GM19025 (cell line): ENCODE data around the gene RNF144A.

Source experiments
- ATAC-seq: cut with Tn5 transposase; IDR thresholded peaks from one replicate; pipeline ENCODE4 v1.9.1; 2021; ENCODE audit warnings: mild to moderate bottlenecking, low read depth, moderate library complexity; ENCODE audit not compliant: unreplicated experiment

RNF144A gene

DNA sequence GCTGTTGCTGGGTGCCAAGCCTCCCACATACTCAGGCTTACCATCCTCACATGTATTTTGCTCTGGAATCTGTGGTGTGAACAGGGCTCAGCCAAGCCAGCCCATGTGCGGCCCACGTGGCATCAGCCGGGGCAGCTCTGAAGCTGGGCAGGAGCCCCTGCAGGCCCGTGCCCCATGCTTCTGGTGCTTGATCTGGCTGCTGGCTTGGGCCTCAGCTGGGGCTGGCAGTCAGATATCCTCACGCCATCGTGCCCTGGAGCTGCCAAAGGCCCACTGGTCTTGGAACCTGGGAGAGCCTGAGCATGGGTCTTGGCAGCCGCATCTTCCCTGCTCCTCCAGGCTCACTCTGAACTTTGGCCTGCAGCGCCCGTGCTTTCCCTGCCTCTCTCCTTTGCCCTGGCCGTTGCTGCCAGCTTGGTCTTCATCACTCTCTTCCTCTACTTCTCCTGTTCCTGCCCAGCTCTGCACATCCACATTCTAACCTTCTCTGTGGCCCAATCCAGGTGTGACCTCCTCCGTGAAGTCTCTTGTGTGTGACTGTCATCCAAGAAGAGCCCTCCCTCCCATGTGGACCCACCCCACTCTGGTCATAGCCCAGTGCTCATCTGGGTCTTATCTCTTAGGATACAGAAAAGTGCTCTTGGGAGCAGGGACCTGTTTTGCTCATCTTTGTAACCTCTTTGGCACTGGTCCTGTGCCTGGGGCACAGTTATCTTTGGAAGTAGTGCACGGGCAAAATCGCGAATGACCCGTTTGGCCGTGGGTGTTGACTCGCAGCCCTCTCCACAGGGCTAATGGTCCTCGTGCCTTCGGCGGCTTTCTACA, 116.1 kb downstream of the RNF144A start:
- no peak for ATAC-seq

DNA sequence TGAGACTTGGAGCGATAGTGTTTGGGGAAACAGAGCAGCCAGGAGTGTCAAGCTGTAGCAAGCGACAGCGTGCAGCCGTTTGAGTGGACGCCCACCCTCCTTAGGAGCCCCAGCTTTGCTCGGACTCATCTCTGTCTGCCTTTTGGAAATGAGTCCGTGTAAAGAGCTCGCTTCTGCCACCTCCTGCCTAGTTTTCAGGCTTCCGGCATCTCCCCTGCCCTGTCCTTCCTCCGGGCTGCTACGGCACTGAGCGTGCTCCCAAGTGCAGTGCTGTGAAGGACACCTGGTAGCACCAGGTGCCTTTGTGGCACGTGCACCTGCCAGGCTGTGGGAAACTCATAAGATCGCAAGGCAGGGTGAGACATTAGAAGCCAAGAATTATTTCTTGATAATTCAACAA, 117.1 kb downstream of the RNF144A start:
- ATAC-seq, result no peak

DNA sequence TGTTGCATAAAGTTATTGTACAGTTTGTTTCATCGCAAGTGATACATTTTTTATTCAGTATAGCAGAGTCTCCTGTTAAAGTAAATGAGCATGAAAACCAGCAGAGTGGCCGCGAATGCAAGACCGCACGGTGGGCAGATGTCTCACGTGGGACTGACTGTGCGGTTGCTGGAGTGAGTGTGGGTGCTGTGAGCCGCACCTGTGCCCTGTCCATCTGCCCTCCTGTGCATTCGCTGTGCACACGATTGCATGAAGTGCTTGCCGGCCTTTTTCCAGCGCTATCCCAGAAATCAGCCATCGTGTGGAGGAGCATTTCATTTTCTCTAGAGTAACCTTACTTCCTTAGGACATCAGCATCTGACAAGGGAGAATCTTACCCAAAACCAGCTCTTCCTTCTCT, 118.7 kb downstream of the RNF144A start:
- ATAC-seq, result no peak

DNA sequence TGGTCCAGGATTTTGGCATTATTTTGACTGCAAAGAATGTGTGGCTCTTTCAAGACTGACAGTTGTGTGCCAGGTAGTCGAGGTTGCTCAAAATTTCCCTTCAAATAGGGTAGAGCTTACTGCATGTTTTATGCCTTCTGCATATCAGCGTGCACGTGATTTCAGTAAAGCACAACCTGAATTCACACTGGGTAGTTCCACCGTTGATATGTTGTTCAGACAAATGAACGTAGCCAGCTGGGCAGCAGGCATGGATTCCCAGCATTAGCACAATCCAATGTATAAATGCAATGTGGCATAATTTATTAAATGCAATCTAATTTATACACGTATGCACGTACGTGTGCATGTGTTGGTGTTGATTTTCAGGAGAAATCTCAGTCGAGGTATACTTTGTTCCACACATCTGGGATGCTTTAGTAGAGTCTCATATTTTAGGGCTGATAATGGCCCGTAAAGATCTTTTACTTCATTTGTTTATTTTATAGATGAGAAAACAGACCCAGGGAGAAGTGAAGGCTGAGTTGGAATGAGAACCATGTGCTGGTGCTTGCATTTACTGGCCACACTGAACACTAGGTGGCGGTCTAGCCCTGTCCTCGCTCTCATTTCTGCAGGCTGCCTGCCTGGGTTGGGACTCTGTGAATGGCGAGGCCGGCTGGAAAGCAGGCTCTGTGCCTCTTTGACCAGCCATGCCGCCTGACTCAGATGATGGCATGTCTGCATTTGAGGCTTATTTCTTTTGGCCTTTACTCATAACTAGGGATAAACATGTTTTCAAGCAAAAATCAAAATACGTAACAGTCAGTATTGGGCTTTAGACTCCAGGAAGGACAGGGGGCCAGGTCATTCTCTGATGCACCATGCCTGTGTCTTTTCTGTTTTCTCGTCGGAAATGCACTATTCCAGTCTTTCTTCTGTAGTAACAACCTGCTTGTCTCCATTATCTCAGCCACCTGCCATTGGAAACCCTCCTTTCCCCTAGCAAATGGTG, 120.4 kb downstream of the RNF144A start:
- peak; percentile 86 for ATAC-seq

DNA sequence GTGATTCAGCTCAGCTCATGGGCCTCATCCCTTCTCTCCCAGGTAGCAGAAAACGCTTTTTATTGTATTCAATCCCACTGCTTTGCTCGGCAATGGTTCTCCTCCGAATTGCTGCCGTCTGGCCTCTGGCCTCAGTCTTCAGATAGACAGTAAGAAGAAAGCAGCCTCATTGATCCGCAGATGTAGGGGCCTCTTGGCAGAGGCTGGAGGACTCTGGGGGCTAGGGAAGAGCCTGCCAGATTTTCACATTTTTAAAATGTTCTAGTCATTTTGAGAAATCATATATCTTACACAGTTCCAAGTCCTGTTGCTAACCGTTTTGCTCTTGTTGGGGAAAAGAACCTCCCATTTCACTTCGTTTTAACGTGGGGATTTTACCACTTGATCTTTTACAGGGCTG, 123.3 kb downstream of the RNF144A start:
- ATAC-seq, result no peak

DNA sequence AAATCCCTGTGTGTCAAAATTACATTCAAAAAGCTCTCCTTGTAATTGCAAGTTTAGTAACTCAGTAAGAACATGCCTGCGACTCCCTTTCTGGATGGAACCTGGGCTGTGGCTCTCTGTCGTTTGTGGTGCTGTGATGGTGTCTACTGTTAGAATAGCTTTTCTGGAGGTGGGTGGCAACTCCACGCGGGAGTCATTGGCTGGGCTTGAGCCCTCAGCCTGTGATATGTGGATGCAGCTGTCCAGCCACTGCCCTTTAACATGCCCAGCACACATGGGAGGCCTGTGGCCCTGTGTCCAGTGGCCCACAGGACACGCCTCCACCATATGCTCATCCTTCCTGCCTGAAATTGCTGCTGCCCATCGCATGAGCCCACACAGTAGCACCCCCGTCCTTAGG, 124.2 kb downstream of the RNF144A start:
- no peak for ATAC-seq

DNA sequence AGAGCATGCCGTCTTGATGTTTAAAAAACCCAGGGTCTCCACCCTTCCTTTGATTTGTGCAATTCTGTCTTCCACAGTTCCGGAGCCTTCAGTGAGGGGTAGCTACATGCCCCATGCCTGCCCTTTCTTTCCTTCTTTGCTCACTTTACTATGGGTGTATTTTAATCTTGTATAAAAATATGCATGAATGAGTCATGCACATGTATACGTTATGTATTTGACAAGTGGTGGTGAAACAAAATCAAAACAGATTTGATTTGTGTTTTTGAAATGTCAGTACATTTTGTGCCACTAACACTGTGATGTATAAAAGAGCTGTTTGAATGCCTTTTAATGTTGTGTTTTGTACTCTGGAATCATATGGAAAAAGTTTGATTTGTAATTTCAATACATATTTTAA, 126.5 kb downstream of the RNF144A start:
- no peak for ATAC-seq

DNA sequence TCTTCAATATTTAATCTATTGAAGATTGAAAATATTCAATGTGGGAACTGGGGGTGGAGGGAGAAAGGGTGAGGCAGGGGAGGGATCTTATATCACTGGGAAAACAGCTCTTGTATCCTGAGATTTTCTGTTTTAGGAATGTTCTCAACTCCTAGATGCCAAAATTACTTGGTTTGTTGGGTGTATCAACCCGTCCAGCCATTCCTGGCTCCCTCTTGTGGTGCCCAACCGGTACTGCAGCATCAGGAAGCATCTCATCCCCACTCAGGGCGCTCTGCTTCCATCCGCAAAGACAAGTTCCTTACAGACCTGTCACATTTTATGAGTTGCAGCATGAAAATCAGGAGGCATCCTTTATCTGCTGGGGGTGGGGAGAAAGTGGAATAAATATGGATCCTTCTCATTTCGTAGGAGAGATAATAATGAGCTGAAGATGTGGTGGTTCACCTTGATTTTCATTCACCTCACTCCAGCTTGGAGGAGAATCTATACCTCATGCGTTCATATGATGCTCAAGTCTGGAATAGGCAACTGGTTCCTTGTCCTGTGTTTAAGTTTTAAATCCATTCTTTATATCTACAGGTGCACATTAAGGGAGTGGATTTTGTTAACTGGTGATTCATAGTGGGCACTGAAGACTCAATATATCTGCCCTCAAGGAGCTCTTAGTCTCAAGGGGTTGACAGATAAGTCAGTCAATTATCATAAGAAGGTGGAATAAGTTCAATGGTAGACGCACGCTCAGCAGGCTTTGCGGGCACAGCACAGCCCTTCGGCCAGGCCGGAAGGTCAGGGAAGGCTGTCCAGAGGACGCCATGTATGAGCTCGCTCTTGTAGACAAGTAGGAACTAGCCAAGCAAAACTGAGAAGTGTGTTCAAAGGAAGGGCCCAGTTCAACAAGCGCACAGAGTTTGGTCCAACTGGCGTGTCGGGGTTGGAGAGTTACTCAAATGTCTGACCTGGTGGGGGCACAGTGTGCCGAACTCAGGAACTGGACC, 127.3 kb downstream of the RNF144A start:
- ATAC-seq, result peak; percentile 69

DNA sequence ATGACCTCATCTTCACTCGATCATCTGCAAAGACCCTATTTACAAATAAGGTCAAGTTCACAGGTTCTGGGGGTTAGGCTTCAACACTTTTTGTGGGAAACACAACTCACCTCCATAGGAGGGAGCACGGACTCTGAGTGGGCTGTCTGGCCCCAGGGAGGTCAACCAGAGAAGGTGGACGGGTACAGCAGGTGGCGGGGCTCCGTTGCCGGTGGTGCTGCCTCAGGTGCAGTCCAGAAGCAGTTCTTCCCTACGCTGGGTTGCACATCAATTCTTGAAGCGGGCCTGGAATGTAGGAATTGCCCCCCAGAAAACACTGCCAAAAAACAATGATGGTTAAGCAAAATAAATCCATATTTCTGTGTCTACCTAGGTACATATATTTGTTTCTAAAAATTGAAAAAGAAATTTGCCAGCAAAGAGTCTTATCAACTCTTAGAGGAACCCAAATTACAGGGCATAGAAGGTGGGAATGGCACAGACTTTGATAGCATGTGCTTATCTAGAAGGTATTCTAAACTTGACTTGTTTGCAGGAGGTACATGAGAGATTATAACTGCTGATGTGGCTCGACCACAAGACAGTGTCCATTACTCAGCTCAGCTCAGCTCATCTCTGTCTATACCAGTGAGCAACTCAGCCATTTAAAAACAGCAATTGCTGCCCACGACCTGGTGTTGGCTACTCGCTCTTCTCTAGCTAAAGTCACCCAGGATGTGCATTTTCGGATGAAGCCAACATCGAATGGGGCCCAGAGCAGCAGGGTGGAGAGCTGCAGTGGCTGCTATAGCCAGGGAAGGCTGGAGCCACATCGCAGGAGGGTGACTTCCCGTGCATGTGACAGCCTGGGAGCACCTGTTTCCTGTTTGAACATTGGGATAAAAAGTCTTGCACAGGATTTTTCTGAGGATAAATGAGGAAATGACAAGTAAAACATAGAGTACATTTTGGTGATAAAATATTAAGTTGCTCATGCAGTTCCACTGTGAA, 128.7 kb downstream of the RNF144A start:
- no peak for ATAC-seq

DNA sequence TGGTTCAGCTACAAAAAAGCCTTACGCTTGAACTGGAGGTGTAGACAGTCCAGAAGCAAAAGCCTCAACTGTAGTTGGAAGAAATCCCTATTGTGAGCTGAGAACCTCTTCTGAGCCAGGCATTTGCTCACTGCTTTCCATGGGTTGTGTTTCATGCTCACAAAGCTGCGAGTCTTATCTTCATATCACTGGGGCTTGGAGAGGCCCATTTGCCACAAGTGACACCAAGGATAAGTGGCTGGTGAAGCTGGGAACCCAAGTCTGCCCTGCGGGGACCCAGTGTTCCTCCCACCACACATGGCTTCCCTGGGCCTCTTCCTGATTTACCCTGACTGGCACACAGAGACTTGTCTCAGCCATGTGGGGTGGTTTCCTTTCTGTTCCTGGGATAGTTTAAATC, 130.4 kb downstream of the RNF144A start:
- no peak for ATAC-seq

DNA sequence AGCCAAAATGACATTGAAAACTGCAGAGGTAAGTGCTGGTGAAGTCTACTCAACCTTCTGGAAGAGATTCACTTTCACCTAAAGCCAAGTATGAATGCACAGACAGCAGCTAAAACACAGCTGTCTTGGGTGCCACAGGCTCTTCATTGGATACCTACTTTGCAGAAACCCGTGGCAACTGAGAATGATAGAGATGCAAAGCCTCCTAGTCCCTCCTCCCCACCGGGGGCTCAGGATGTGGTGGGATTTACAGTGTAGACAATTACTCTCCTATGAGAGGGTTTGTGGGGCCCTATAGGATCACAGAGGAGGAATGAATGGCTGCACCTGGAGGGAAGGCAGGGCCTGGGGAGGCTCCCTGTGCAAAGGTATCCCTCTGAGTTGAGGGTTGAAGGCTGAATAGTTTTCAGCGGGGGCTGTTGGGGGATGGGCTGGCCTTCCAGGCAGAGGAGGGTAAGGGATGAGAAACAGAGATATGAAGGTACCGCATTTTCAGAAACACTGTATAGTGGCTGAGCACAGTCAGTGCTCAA, 131.6 kb downstream of the RNF144A start:
- ATAC-seq, result no peak

DNA sequence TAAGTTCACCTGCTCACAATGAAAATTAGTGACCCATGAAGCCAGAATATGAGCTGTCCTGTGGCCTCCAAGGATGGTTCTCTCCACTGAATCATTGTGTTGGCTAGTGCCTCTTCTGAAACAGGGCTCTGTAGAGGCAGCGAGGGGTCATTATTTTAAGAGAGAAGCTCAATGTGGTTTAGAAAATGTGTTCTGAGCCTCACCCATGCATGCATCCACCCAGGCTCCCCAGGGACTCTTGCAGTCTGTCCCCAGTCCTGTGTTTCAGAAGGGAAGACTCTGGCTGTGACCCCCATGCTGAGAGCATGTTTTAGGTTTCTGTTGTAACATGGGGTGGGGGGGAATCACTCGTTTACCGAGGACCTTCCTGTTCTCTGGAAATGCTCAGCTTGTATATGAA, 135.2 kb downstream of the RNF144A start:
- ATAC-seq, result peak; percentile 50

DNA sequence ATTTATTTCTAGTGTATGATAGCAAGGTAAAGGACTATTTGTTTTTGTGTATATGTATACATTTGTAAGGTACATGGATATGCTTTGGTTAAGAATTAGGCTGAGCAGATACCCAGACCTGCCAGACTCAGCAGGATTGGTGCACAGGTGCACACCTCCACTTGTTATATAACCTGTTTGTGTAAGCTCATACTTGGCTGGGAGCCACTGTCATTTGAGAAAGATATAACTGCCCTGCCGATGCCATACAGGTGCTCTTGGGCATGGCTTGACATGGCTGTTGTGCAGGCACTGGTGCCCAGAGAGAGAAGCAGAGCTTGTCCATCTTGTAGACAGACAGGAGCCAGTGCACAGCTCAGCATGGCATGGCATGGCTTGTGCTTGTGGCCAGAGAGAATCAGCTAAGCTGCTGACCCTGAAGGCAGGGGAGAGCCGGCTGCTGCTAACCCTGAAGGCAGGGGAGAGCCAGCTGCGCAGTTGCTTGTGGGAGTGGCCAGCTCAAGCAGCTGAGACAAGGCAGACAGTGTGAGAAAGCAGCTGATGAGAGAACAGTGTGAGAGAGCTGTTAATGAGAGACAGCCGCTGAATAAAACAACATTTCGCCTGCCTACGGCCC, 136.5 kb downstream of the RNF144A start:
- no peak for ATAC-seq

DNA sequence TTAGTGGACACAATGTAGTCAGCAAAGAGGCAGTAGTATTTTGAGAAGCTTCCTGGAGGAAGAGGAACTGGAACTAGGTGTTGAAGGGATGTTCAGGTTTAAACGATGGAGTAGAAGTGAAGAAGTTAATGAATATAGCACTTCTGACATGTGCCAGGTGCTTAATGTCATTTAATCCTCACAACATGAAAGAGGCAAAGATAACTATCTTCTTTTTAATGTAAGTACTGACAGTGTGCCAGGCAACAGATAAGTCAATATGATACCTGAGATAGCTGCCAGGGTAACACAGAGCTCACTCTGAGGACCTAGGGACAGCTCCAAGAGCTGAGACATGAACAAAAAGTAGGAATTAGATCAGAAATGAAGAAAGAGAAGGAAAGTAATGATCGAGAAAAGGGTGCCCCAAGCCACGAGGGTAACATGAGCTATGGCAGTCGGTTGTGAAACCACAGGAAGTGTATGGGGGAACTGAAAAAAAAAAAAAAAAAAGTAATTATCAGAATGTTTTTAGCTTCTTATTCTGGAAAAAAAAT, 140.7 kb downstream of the RNF144A start:
- ATAC-seq, result no peak

DNA sequence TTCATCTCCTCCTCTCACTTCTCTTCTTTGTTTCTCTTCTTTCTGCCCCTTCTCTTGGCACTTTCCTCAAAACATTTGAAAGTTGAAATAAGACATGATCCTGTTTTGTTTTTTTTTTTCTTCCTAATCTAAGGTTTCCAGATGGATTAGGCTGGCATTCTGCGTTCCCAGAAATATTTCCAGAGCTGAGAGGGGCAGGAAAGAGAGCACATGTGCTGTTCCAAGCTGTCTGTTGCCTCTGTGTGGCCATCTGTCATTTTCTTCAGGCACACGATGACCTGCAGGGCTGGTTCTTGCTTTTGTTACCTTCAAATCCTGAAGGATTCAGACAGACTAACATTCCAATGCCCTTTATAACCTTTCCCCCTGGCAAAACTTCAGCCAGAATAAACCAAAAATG, 142.9 kb downstream of the RNF144A start:
- ATAC-seq, result no peak

DNA sequence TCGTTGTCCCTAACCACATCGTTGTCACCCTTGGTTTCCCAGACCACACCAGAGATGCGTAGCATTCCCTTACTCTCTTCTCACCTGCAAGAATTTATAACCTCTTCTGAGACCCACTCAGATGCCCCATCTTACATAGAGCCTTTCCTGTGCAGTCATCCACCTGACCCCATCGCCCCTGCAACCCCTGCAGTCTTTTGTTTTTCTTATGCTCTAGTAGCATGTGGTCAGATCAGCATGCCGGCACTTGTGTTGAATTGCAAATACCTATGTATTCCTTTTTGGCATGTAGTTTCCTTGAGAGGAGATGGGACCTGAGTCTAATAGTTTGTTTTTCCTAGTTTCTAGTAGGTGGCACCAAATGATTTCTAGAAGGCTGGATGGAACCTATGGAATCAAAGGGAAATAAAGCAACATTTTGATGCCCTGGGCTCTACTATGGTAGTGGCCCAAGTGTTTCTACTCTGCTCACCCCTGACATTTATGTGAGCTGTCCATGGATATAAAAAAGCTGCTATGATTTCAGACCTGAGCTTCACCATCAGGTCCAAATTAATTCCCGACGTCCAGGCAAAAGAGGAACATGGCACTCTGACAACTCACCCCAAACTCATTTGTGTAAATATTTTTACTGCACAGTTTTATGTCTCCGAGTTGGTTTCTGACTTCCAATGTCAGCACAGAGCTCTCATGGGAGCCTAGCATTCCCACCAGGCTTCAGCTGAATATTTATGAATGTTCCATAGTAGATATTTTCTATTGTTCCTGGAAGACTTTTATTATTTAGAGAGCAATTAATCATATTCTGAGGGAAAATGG, 143.6 kb downstream of the RNF144A start:
- ATAC-seq, result no peak

DNA sequence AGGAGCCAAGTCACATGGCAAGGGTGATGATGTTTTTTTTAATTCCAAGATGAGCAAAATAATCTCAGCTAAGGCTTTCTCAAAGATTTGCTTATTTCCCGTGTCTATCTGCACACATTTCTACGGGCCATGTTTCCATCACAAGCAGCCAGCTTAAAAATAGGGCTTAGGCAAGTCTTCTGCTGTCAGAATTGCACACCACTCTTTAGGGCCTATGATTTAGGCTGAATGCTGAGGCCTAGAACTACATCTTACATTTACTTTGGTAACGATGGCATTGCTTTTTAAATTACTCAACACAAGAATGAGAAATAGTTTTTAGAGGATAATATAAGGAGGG, 144.2 kb downstream of the RNF144A start:
- no peak for ATAC-seq
